IMR-90 (cell line): ENCODE measurements around the gene SDCCAG8. TPM values are rescaled to one million over a fixed set of nuclear protein-coding genes. Genes with fewer than 3 reads are reported as not detected.

ENCODE experiments used
- ATAC-seq: fragments of 200-7000 bp; cut with Tn5 transposase; 2 replicates; pipeline ENCODE4 v1.9.1; 2020; ENCODE audit warnings: low read depth, mild to moderate bottlenecking, moderate library complexity
- BruUV-seq: library from RNA; stranded (reverse); fragments of 400-500 nt; replicated peaks from 2 replicates; lab custom pipeline; 2021; lab: Mats Ljungman, UMichigan
- CTCF ChIA-PET: fragments of 300-600 bp; formaldehyde crosslinking; extraction: SDS; loops from one replicate; lab custom pipeline; 2021; ENCODE audit warnings: antibody characterized with exemption; lab: Yijun Ruan, JAX
- POLR2A ChIA-PET: fragments of 300-600 bp; sonication (Branson Sonifier 250); formaldehyde crosslinking; loops from one replicate; lab custom pipeline; 2022; ENCODE audit warnings: antibody characterized with exemption; ENCODE audit not compliant: unreplicated experiment; lab: Charles Lee
- DNase-seq: peaks from one replicate; pipeline ENCODE4 v3.0.0; 2013
- H2AFZ ChIP-seq: replicated peaks from 2 replicates; pipeline ENCODE3; 2013; ENCODE audit warnings: low read length, mild to moderate bottlenecking; ENCODE audit not compliant: poor library complexity
- H2AK5ac ChIP-seq: 2 replicates; pipeline ENCODE4 v1.6.1; 2013; ENCODE audit warnings: low read depth, low read length, inconsistent platforms
- H2AK9ac ChIP-seq: replicated peaks from 2 replicates; pipeline ENCODE3; 2013; ENCODE audit warnings: mild to moderate bottlenecking, low read depth, low read length, moderate library complexity; ENCODE audit not compliant: poor library complexity
- H2BK120ac ChIP-seq: 2 replicates; pipeline ENCODE4 v1.6.1; 2013; ENCODE audit warnings: low read depth, low read length, inconsistent platforms
- H2BK15ac ChIP-seq: 3 replicates; pipeline ENCODE4 v1.6.1; 2013; ENCODE audit warnings: low read depth, low read length, inconsistent platforms
- H2BK20ac ChIP-seq: 2 replicates; pipeline ENCODE4 v1.6.1; 2013; ENCODE audit warnings: low read depth, mild to moderate bottlenecking, inconsistent platforms, low read length, moderate library complexity
- H2BK5ac ChIP-seq: 2 replicates; pipeline ENCODE4 v1.6.1; 2013; ENCODE audit warnings: mild to moderate bottlenecking, low read depth, low read length, inconsistent platforms; ENCODE audit not compliant: poor library complexity, severe bottlenecking
- H3K14ac ChIP-seq: replicated peaks from 2 replicates; pipeline ENCODE4 v1.6.1; 2013; ENCODE audit warnings: low read depth, low read length, inconsistent platforms
- H3K18ac ChIP-seq: 2 replicates; pipeline ENCODE4 v1.6.1; 2013; ENCODE audit warnings: low read depth, low read length, control low read depth
- H3K23ac ChIP-seq: 2 replicates; pipeline ENCODE4 v1.6.1; 2013; ENCODE audit warnings: low read depth, low read length, inconsistent platforms
- H3K27ac ChIP-seq: 2 replicates; pipeline ENCODE4 v1.5.1; 2013; ENCODE audit warnings: mild to moderate bottlenecking, control low read depth, low read length; ENCODE audit not compliant: insufficient read depth
- H3K27me3 ChIP-seq: 2 replicates; pipeline ENCODE4 v1.6.1; 2013; ENCODE audit warnings: low read length; ENCODE audit not compliant: control insufficient read depth, insufficient read depth
- H3K36me3 ChIP-seq: 2 replicates; pipeline ENCODE4 v1.6.1; 2013; ENCODE audit warnings: low read length, mixed read lengths; ENCODE audit not compliant: control insufficient read depth, insufficient read depth
- H3K4ac ChIP-seq: 2 replicates; pipeline ENCODE4 v1.6.1; 2013; ENCODE audit warnings: low read depth, low read length, inconsistent platforms
- H3K4me1 ChIP-seq: 2 replicates; pipeline ENCODE4 v1.6.1; 2013; ENCODE audit warnings: low read length, mixed read lengths; ENCODE audit not compliant: control insufficient read depth, insufficient read depth
- H3K4me2 ChIP-seq: 2 replicates; pipeline ENCODE4 v1.6.1; 2013; ENCODE audit warnings: low read depth, mild to moderate bottlenecking, control low read depth, low read length, moderate library complexity
- H3K4me3 ChIP-seq: 2 replicates; pipeline ENCODE4 v1.5.1; 2013; ENCODE audit warnings: low read depth, mild to moderate bottlenecking, control low read depth, low read length, moderate library complexity; ENCODE audit not compliant: insufficient read depth
- H3K56ac ChIP-seq: 2 replicates; pipeline ENCODE4 v1.6.1; 2013; ENCODE audit warnings: low read length, inconsistent platforms; ENCODE audit not compliant: insufficient read depth; ENCODE audit errors: extremely low read depth
- H3K79me1 ChIP-seq, 2 experiments: 2 replicates each; pipeline ENCODE4 v1.6.1; 2013; ENCODE audit warnings: low read length in 2 of 2, inconsistent platforms in 1 of 2, low read depth in 1 of 2
- H3K9ac ChIP-seq: 2 replicates; pipeline ENCODE4 v1.6.1; 2013; ENCODE audit warnings: low read depth, low read length, control low read depth
- H3K9me1 ChIP-seq: 2 replicates; pipeline ENCODE4 v1.6.1; 2013; ENCODE audit warnings: low read length, inconsistent platforms; ENCODE audit not compliant: insufficient read depth
- H3K9me3 ChIP-seq: 2 replicates; pipeline ENCODE4 v1.6.1; 2013; ENCODE audit warnings: low read length; ENCODE audit not compliant: control insufficient read depth, insufficient read depth
- H4K20me1 ChIP-seq: 2 replicates; pipeline ENCODE4 v1.6.1; 2013; ENCODE audit warnings: low read length, inconsistent platforms; ENCODE audit not compliant: insufficient read depth
- H4K5ac ChIP-seq: 2 replicates; pipeline ENCODE4 v1.6.1; 2013; ENCODE audit warnings: mild to moderate bottlenecking, low read depth, low read length, control low read depth
- H4K8ac ChIP-seq, 2 experiments: 2 replicates each; pipeline ENCODE4 v1.6.1; 2013; ENCODE audit warnings: low read depth in 2 of 2, low read length in 2 of 2, control low read depth in 1 of 2, inconsistent platforms in 1 of 2
- H4K91ac ChIP-seq: 2 replicates; pipeline ENCODE4 v1.6.1; 2013; ENCODE audit warnings: low read depth, low read length, inconsistent platforms; ENCODE audit not compliant: insufficient read depth
- BHLHE40 ChIP-seq: fragments of 150-350 bp; IDR thresholded peaks from 2 replicates; pipeline ENCODE4 v1.6.1; 2016; ENCODE audit warnings: mild to moderate bottlenecking, low read depth, low read length
- CEBPB ChIP-seq: IDR thresholded peaks from 2 replicates; pipeline ENCODE4 v1.6.1; 2012; ENCODE audit warnings: low read depth, low read length, improper control_type of control experiment
- CHD1 ChIP-seq: IDR thresholded peaks from 2 replicates; pipeline ENCODE4 v1.6.1; 2012; ENCODE audit warnings: low read depth, low read length, improper control_type of control experiment
- CTCF ChIP-seq: conservative IDR thresholded peaks from 2 replicates; pipeline ENCODE4 v1.5.1; 2012; ENCODE audit warnings: mild to moderate bottlenecking, low read depth, low read length, improper control_type of control experiment
- ELK1 ChIP-seq: fragments of 150-350 bp; IDR thresholded peaks from 2 replicates; pipeline ENCODE4 v1.6.1; 2016; ENCODE audit warnings: low read depth, mild to moderate bottlenecking, low read length, moderate library complexity, borderline replicate concordance
- FOS ChIP-seq: fragments of 150-350 bp; IDR thresholded peaks from 2 replicates; pipeline ENCODE4 v1.6.1; 2016; ENCODE audit warnings: low read depth, low read length
- MAFK ChIP-seq: IDR thresholded peaks from 2 replicates; pipeline ENCODE4 v1.6.1; 2012; ENCODE audit warnings: low read depth, low read length, improper control_type of control experiment
- MXI1 ChIP-seq: IDR thresholded peaks from 2 replicates; pipeline ENCODE4 v1.6.1; 2012; ENCODE audit warnings: low read depth, mild to moderate bottlenecking, low read length, moderate library complexity, borderline replicate concordance
- POLR2A ChIP-seq: IDR thresholded peaks from 2 replicates; pipeline ENCODE4 v1.6.1; 2012; ENCODE audit warnings: mild to moderate bottlenecking, low read depth, low read length
- RAD21 ChIP-seq: IDR thresholded peaks from 2 replicates; pipeline ENCODE4 v1.6.1; 2012; ENCODE audit warnings: low read length, improper control_type of control experiment
- RCOR1 ChIP-seq: IDR thresholded peaks from 2 replicates; pipeline ENCODE4 v1.6.1; 2012; ENCODE audit warnings: mild to moderate bottlenecking, low read length, improper control_type of control experiment; ENCODE audit not compliant: insufficient replicate concordance
- USF2 ChIP-seq: fragments of 150-350 bp; IDR thresholded peaks from 2 replicates; pipeline ENCODE4 v1.6.1; 2017; ENCODE audit warnings: mild to moderate bottlenecking, antibody characterized with exemption, low read length, low read depth
- dilution Hi-C: fragments of 300-500 bp; cut with HindIII; formaldehyde crosslinking; loops from one replicate; pipeline ENCODE4 v1.14.3; 2018; ENCODE audit warnings: low sequenced_read_pairs; ENCODE audit not compliant: unreplicated experiment
- in situ Hi-C: fragments of 300-500 bp; cut with MboI; formaldehyde crosslinking; loops from 3 replicates; pipeline ENCODE4 v1.14.3; 2019; ENCODE audit warnings: low sequenced_read_pairs, inconsistent platforms, mixed read lengths
- intact Hi-C: fragments of 100-400 bp; cut with micrococcal nuclease; formaldehyde crosslinking; loops from 2 replicates; pipeline ENCODE4 v1.10.0; 2022
- polyA plus RNA-seq, 3 experiments: library from polyadenylated mRNA; depleted of rRNA; stranded (reverse); fragments of >200 nt; gene quantifications; 2 replicates each; pipeline ENCODE4 v1.2.3, GENCODE V29; 2012; ENCODE audit warnings: low replicate concordance in 1 of 3
- total RNA-seq: library from RNA; depleted of rRNA; stranded (reverse); fragments of >200 nt; gene quantifications from 2 replicates; pipeline ENCODE4 v1.2.3, GENCODE V29; 2012

The SDCCAG8 gene
- total and polyA plus RNA-seq, 2 of the 4 experiments (the other 2 are of a cell fraction) = 25.2 to 46.8 TPM

GRCh38 chr1:243408479-243408878 lies 152.6 kb downstream of the SDCCAG8 start:
- no peak for ATAC-seq

More at GRCh38 chr1:243408479-243408878, 152.6 kb downstream of the SDCCAG8 start:
- no peak overlapping the region for H3K27ac ChIP-seq
- H3K36me3 ChIP-seq = no peaks in the 10 kb centered on the region; the same call in 1 of the 2 replicates
- in situ Hi-C loops = no loop called here
- no peak overlapping the region for H3K9ac ChIP-seq
- no peak overlapping the region for H3K4me2 ChIP-seq
- no peak overlapping the region for H2BK120ac ChIP-seq
- H3K18ac ChIP-seq = no peak overlapping the region
- H2AFZ ChIP-seq = no peak overlapping the region
- H2BK15ac ChIP-seq = no peak overlapping the region
- H4K20me1 ChIP-seq = no peaks in the 10 kb centered on the region
- dilution Hi-C loops = no loop called here
- H4K91ac ChIP-seq = no peak overlapping the region
- H3K9me3 ChIP-seq = no peaks in the 10 kb centered on the region
- H2BK20ac ChIP-seq = no peak overlapping the region
- no peak overlapping the region for H2BK5ac ChIP-seq
- no peaks in the 10 kb centered on the region for H3K4me1 ChIP-seq
- CTCF ChIA-PET = no interaction called here
- TF ChIP-seq RAD21 = no peak
- TF ChIP-seq CHD1 = no peak
- no peak for TF ChIP-seq MXI1
- TF ChIP-seq MAFK = no peak
- no peak for TF ChIP-seq POLR2A
- TF ChIP-seq ELK1 = no peak
- no peak for TF ChIP-seq RCOR1
- no peak for TF ChIP-seq USF2
- TF ChIP-seq BHLHE40 = no peak
- no peak for TF ChIP-seq FOS
- no peak for TF ChIP-seq CEBPB
- TF ChIP-seq CTCF = no peak
- no peak overlapping the region for H3K56ac ChIP-seq
- no peak overlapping the region for H2AK5ac ChIP-seq
- H3K14ac ChIP-seq = peak overlapping the region; percentile 72; the same call in 1 of the 2 replicates
- no peaks in the 10 kb centered on the region for H3K27me3 ChIP-seq
- H4K8ac ChIP-seq = no peak overlapping the region
- no peaks in the 10 kb centered on the region for H3K79me1 ChIP-seq
- H3K4me3 ChIP-seq = no peak overlapping the region
- no peak overlapping the region for H3K23ac ChIP-seq
- BruUV-seq = no TSS peak
- H4K5ac ChIP-seq = no peak overlapping the region
- peaks cover 3% of the 10 kb centered on the region; the same call in 1 of the 2 replicates for H3K9me1 ChIP-seq
- DNase-seq = no peak
- intact Hi-C loops = no loop called here
- no peak overlapping the region for H3K4ac ChIP-seq
- POLR2A ChIA-PET = no interaction called here
- H2AK9ac ChIP-seq = no peak overlapping the region
